Tibial nerve (tissue), 4 donors: ENCODE results near the gene PRPF19.

Experiments
- EP300 ChIP-seq, 2 donors: sonication (generic); formaldehyde crosslinking; IDR thresholded peaks; one replicate each; pipeline ENCODE4 v1.6.1; 2017; ENCODE audit warnings: antibody characterized with exemption in 2 of 2, mild to moderate bottlenecking in 1 of 2
- POLR2A ChIP-seq, 2 donors: fragments of 450-650 bp; IDR thresholded peaks; one replicate each; pipeline ENCODE4 v1.6.1; 2017; ENCODE audit warnings: antibody characterized with exemption in 2 of 2, mild to moderate bottlenecking in 2 of 2, moderate library complexity in 2 of 2
- TF ChIP-seq, protein P1 (sequence below), 5 experiments: fragments of 200-600 bp in 3 of 5; fragments of 450-650 bp in 2 of 5; sonication (generic) in 3 of 5; IDR thresholded peaks; one replicate each; pipeline ENCODE4 v1.5.1; 2016 to 2019; ENCODE audit warnings: antibody characterized with exemption in 5 of 5, mild to moderate bottlenecking in 3 of 5, moderate library complexity in 2 of 5

GRCh38 chr11:60945295-60945667 lies 38.9 kb upstream of the PRPF19 start:
- TF ChIP-seq, protein P1, sequence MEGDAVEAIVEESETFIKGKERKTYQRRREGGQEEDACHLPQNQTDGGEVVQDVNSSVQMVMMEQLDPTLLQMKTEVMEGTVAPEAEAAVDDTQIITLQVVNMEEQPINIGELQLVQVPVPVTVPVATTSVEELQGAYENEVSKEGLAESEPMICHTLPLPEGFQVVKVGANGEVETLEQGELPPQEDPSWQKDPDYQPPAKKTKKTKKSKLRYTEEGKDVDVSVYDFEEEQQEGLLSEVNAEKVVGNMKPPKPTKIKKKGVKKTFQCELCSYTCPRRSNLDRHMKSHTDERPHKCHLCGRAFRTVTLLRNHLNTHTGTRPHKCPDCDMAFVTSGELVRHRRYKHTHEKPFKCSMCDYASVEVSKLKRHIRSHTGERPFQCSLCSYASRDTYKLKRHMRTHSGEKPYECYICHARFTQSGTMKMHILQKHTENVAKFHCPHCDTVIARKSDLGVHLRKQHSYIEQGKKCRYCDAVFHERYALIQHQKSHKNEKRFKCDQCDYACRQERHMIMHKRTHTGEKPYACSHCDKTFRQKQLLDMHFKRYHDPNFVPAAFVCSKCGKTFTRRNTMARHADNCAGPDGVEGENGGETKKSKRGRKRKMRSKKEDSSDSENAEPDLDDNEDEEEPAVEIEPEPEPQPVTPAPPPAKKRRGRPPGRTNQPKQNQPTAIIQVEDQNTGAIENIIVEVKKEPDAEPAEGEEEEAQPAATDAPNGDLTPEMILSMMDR (IDR thresholded peaks at IDR 0.05): no peak
- TF ChIP-seq POLR2A (IDR thresholded peaks at IDR 0.05) (no peak), EP300 (IDR thresholded peaks at IDR 0.05) (no peak)
